ENCODE data around the gene POLN.

DNA sequence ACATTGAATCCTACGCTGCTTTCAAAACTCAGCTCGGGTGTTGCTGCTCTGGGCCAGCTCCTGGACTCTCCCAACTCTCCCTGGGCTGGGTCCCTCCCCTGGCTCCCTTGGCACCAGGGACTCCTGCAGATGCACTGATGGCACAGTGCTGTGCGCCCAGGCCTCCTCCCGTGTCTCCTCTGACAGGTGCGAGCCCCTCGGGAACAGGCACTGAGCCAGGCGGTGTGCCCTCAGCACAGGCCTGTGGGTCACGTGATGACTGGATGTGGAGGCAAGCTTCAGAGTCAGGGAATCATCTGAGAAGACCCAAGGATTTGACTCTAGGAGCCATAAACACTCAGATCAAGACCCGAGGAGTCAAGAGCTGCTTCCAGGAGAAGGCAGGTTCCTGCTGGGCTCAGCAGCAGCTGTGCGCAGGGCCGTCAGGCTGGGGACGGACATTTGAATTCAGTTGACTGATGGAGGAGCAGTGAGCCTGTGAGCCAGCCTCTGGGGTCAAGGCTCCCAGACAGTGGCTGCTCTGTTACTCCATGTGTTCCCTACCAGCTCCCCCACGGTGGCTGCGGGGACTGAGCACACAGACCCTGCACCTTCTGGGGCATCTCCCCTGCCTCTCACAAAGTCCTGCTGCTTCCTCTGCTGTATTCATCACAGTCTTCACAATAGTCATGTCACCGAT, 149.8 kb downstream of the POLN start:
- TF ChIP-seq BHLHE40 (IDR thresholded peaks at IDR 0.05; ENCODE audit: low read depth, low read length): no peak
- TF ChIP-seq, protein P1, sequence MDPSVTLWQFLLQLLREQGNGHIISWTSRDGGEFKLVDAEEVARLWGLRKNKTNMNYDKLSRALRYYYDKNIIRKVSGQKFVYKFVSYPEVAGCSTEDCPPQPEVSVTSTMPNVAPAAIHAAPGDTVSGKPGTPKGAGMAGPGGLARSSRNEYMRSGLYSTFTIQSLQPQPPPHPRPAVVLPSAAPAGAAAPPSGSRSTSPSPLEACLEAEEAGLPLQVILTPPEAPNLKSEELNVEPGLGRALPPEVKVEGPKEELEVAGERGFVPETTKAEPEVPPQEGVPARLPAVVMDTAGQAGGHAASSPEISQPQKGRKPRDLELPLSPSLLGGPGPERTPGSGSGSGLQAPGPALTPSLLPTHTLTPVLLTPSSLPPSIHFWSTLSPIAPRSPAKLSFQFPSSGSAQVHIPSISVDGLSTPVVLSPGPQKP (IDR thresholded peaks at IDR 0.05; ENCODE audit: borderline replicate concordance, low read depth, low read length): no peak
- TF ChIP-seq CTCF (conservative IDR thresholded peaks at IDR 0.05; ENCODE audit: low read depth, low read length): no peak
- TF ChIP-seq RCOR1 (IDR thresholded peaks at IDR 0.05; ENCODE audit: insufficient replicate concordance, low read length): no peak
- TF ChIP-seq POLR2A (IDR thresholded peaks at IDR 0.05; ENCODE audit: low read depth, low read length): no peak
- TF ChIP-seq RAD21 (IDR thresholded peaks at IDR 0.05; ENCODE audit: low read length): no peak
- no peak for TF ChIP-seq CEBPB (IDR thresholded peaks at IDR 0.05; ENCODE audit: low read depth, low read length)
- no peak for TF ChIP-seq USF2 (IDR thresholded peaks at IDR 0.05; ENCODE audit: low read depth, low read length)

All from IMR-90 (cell line).